ENCODE measurements around the gene UCP3. TPM values are rescaled to one million over a fixed set of nuclear protein-coding genes. Genes with fewer than 3 reads are reported as not detected.
A peak's percentile ranks its signal among the peaks of the same experiment; 100 is the strongest.

UCP3 gene
- total and polyA plus RNA-seq, 7 donors, result 8.9 to 587 (median 202) TPM

- intact Hi-C loops (cut with DNase I), result loop anchor here in 1 of 2 donors (5.0 kb wide), 1 partner anchor 62 kb away; no protein-coding TSS in a partner anchor
- Histone ChIP-seq H3K27me3 (ENCODE audit: insufficient read depth in 3 of 3, low read length in 2 of 3) (no peaks in the 10 kb centered on the region), H3K4me1 (peaks cover 34% of the 10 kb centered on the region), H3K4me3 (no peak overlapping the region), H3K9me3 (no peaks in the 10 kb centered on the region), H3K27ac (peak overlapping the region; percentile 98), H3K36me3 (ENCODE audit: insufficient read depth in 1 of 2, low read depth in 1 of 2) (peaks cover 0 to 13% of the 10 kb centered on the region in 2 donors)
- WGBS, 3 donors, result 60 to 89% (median 62%) methylated on average over 9 of the region's 9 CpGs
- ATAC-seq (no peak), DNase-seq (no peak)
- TF ChIP-seq CTCF (IDR thresholded peaks at IDR 0.05), result no peak
These were observed 1.7 kb upstream of the UCP3 start for GRCh38 chr11:74010306-74011300.

GRCh38 chr11:74009675-74010305, 905 bp upstream of the UCP3 start:
- Histone ChIP-seq H3K4me3 (no peak overlapping the region), H3K36me3 (ENCODE audit: insufficient read depth in 1 of 2, low read depth in 1 of 2) (peaks cover 0 to 22% of the 10 kb centered on the region in 2 donors), H3K27ac (peak overlapping the region; percentile 98), H3K27me3 (ENCODE audit: insufficient read depth in 3 of 3, low read length in 2 of 3) (no peaks in the 10 kb centered on the region), H3K4me1 (peaks cover 42% of the 10 kb centered on the region), H3K9me3 (no peaks in the 10 kb centered on the region)
- TF ChIP-seq CTCF (IDR thresholded peaks at IDR 0.05), result no peak
- ATAC-seq, result no peak
- intact Hi-C loops (cut with DNase I), result loop anchor here in 1 of 2 donors (5.0 kb wide), 1 partner anchor 63 kb away; no protein-coding TSS in a partner anchor
- no peak for DNase-seq
- 65 to 84% (median 66%) methylated on average over 5 of the region's 5 CpGs for WGBS, 3 donors

- Histone ChIP-seq H3K27ac (peak overlapping the region; percentile 98), H3K4me3 (peak overlapping the region; percentile 75), H3K36me3 (ENCODE audit: insufficient read depth in 1 of 2, low read depth in 1 of 2) (peaks cover 0 to 28% of the 10 kb centered on the region in 2 donors), H3K9me3 (no peaks in the 10 kb centered on the region), H3K27me3 (ENCODE audit: insufficient read depth in 3 of 3, low read length in 2 of 3) (no peaks in the 10 kb centered on the region), H3K4me1 (peaks cover 46% of the 10 kb centered on the region)
- intact Hi-C loops (cut with DNase I), result no loop called here
- DNase-seq, result no peak
- WGBS, 3 donors, result 35 to 54% (median 44%) methylated on average over 3 of the region's 3 CpGs
- no peak for ATAC-seq
- no peak for TF ChIP-seq CTCF (IDR thresholded peaks at IDR 0.05)
These were observed 304 bp upstream of the UCP3 start for GRCh38 chr11:74009230-74009547.

GRCh38 chr11:74007691-74008372, 1.1 kb downstream of the UCP3 start:
- DNase-seq, result peak in 1 of 2 donors; percentile 78
- Histone ChIP-seq H3K4me1 (peaks cover 55% of the 10 kb centered on the region), H3K27ac (peak overlapping the region; percentile 98), H3K27me3 (ENCODE audit: insufficient read depth in 3 of 3, low read length in 2 of 3) (no peaks in the 10 kb centered on the region), H3K9me3 (no peaks in the 10 kb centered on the region), H3K4me3 (peak overlapping the region; percentile 75), H3K36me3 (ENCODE audit: insufficient read depth in 1 of 2, low read depth in 1 of 2) (peaks cover 0 to 41% of the 10 kb centered on the region in 2 donors)
- intact Hi-C loops (cut with DNase I), result loop anchor here in 1 of 2 donors (1.0 kb wide), 1 partner anchor 25 kb away; no protein-coding TSS in a partner anchor
- peak; percentile 63 to 82 (median 80) for ATAC-seq
- 40 to 50% (median 46%) methylated on average over 6 of the region's 6 CpGs for WGBS, 3 donors
- no peak for TF ChIP-seq CTCF (IDR thresholded peaks at IDR 0.05)
